HEK293T (cell line): ENCODE results near the gene ELMO2.

ENCODE experiments used
- CTCF ChIA-PET: fragments of 350-600 bp; formaldehyde crosslinking; extraction: SDS; loops from one replicate; lab custom pipeline; 2021; ENCODE audit warnings: antibody characterized with exemption, inconsistent platforms; lab: Yijun Ruan, JAX
- POLR2A ChIA-PET: fragments of 350-600 bp; formaldehyde crosslinking; extraction: SDS; loops from one replicate; lab custom pipeline; 2020; ENCODE audit warnings: antibody characterized with exemption, inconsistent platforms; lab: Yijun Ruan, JAX
- DNase-seq: peaks from one replicate; pipeline ENCODE4 v3.0.0; 2012; ENCODE audit warnings: mixed read lengths; ENCODE audit errors: extremely low spot score
- ARNT ChIP-seq: fragments of 450-650 bp; IDR thresholded peaks from 2 replicates; pipeline ENCODE4 v1.6.1; 2017; ENCODE audit warnings: mild to moderate bottlenecking
- BHLHE40 ChIP-seq: fragments of 450-650 bp; IDR thresholded peaks from 2 replicates; pipeline ENCODE4 v1.6.1; 2016; ENCODE audit warnings: mild to moderate bottlenecking, moderate library complexity, borderline replicate concordance
- CTBP1 ChIP-seq: fragments of 450-650 bp; IDR thresholded peaks from 2 replicates; pipeline ENCODE4 v1.6.1; 2016; ENCODE audit warnings: borderline replicate concordance
- ELF4 ChIP-seq: fragments of 450-650 bp; IDR thresholded peaks from 2 replicates; pipeline ENCODE4 v1.6.1; 2017; ENCODE audit warnings: antibody characterized with exemption
- FOXA1 ChIP-seq: fragments of 450-650 bp; IDR thresholded peaks from 2 replicates; pipeline ENCODE4 v1.6.1; 2016; ENCODE audit warnings: mild to moderate bottlenecking
- FOXK2 ChIP-seq: fragments of 450-650 bp; IDR thresholded peaks from 2 replicates; pipeline ENCODE4 v1.6.1; 2016; ENCODE audit warnings: mild to moderate bottlenecking
- FOXM1 ChIP-seq: fragments of 450-650 bp; IDR thresholded peaks from 2 replicates; pipeline ENCODE4 v1.6.1; 2017; ENCODE audit warnings: mild to moderate bottlenecking, borderline replicate concordance
- HDGF ChIP-seq: fragments of 450-650 bp; IDR thresholded peaks from 2 replicates; pipeline ENCODE4 v1.6.1; 2017; ENCODE audit warnings: antibody characterized with exemption, borderline replicate concordance
- L3MBTL2 ChIP-seq: fragments of 450-650 bp; conservative IDR thresholded peaks from 2 replicates; pipeline ENCODE4 v1.6.1; 2016; ENCODE audit warnings: mild to moderate bottlenecking
- LEF1 ChIP-seq: fragments of 450-650 bp; IDR thresholded peaks from 2 replicates; pipeline ENCODE4 v1.6.1; 2017; ENCODE audit warnings: mild to moderate bottlenecking, borderline replicate concordance
- NFRKB ChIP-seq: fragments of 450-650 bp; IDR thresholded peaks from 2 replicates; pipeline ENCODE4 v1.6.1; 2016; ENCODE audit warnings: mild to moderate bottlenecking, moderate library complexity
- SP1 ChIP-seq: fragments of 450-650 bp; IDR thresholded peaks from 2 replicates; pipeline ENCODE4 v1.6.1; 2017
- SUZ12 ChIP-seq: fragments of 450-650 bp; IDR thresholded peaks from 2 replicates; pipeline ENCODE4 v1.6.1; 2016; ENCODE audit warnings: mild to moderate bottlenecking
- TARDBP ChIP-seq: fragments of 450-650 bp; IDR thresholded peaks from 2 replicates; pipeline ENCODE4 v1.6.1; 2016
- ZNF384 ChIP-seq: fragments of 450-650 bp; IDR thresholded peaks from 2 replicates; pipeline ENCODE4 v1.6.1; 2016
- TF ChIP-seq, protein P1 (sequence below): fragments of 450-650 bp; IDR thresholded peaks from 2 replicates; pipeline ENCODE4 v1.6.1; 2016

Gene ELMO2

GRCh38 chr20:46331611-46332361, 74.6 kb downstream of the ELMO2 start:
- DNase-seq: no peak
- CTCF ChIA-PET: no interaction called here
- POLR2A ChIA-PET: no interaction called here

GRCh38 chr20:46330831-46331371, 75.5 kb downstream of the ELMO2 start:
- POLR2A ChIA-PET: no interaction called here
- TF ChIP-seq ARNT (no peak), BHLHE40 (no peak), FOXA1 (no peak), L3MBTL2 (no peak), FOXK2 (no peak), TARDBP (no peak), NFRKB (no peak), FOXM1 (no peak), HDGF (no peak), SUZ12 (no peak), ELF4 (no peak), CTBP1 (no peak), SP1 (no peak), LEF1 (no peak), ZNF384 (no peak)
- TF ChIP-seq, protein P1, sequence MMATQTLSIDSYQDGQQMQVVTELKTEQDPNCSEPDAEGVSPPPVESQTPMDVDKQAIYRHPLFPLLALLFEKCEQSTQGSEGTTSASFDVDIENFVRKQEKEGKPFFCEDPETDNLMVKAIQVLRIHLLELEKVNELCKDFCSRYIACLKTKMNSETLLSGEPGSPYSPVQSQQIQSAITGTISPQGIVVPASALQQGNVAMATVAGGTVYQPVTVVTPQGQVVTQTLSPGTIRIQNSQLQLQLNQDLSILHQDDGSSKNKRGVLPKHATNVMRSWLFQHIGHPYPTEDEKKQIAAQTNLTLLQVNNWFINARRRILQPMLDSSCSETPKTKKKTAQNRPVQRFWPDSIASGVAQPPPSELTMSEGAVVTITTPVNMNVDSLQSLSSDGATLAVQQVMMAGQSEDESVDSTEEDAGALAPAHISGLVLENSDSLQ: no peak

More at GRCh38 chr20:46331611-46332361, 74.6 kb downstream of the ELMO2 start:
- no peak for TF ChIP-seq HDGF
- TF ChIP-seq FOXM1: no peak

DNA sequence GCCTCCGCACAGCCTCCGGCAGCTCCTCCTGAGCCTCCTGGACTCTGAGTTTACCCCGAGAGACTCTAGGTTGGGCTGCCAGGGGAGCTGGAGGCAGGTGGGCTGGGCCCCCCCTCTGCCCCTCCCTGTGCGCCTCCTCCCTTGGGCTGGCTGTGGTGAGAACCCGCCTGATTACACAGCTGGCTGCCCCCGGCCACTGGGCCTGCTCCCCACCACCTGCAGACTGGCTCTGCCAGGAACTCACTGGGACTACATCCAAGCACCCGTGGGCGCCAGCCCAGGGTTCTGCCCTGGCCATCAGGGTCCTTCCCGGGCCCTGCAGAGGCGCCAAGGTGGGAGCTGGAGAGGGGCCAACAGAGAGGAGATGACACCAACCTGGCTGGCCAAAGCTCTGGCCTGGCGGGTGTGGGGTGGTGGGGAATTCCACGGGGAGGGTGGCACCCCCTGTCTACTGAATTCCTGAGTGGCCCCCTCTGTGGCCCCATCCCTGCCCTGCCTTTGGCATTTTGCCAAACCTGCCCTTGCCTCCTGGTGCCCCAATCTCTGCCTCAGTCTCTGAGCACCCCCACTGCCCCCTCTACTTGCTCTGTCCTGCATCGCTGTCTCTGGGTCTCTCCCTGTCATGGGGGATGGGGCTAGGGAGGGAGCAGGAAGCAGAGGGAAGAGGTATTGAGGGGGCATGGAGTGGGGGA, 76.2 kb downstream of the ELMO2 start:
- TF ChIP-seq NFRKB: no peak
- CTCF ChIA-PET: no interaction called here
- POLR2A ChIA-PET: no interaction called here
- DNase-seq: no peak

More at GRCh38 chr20:46330831-46331371, 75.5 kb downstream of the ELMO2 start:
- CTCF ChIA-PET: no interaction called here
- no peak for DNase-seq

- POLR2A ChIA-PET: no interaction called here
- CTCF ChIA-PET: interaction anchor here (1.3 kb wide), 1 partner anchor 15 kb away, joined by 4 read pairs; no protein-coding TSS in a partner anchor
- TF ChIP-seq SP1 (no peak), ZNF384 (no peak)
- DNase-seq: no peak
These were observed 78.1 kb downstream of the ELMO2 start for GRCh38 chr20:46328200-46328882.

GRCh38 chr20:46327557-46327956, 78.9 kb downstream of the ELMO2 start:
- no peak for DNase-seq
- CTCF ChIA-PET: no interaction called here
- POLR2A ChIA-PET: interaction anchor here (1.1 kb wide), 1 partner anchor 36 kb away, joined by 3 read pairs; no protein-coding TSS in a partner anchor
- no peak for TF ChIP-seq HDGF
- no peak for TF ChIP-seq ZNF384
- no peak for TF ChIP-seq FOXK2
- TF ChIP-seq L3MBTL2: no peak
- no peak for TF ChIP-seq ARNT
- TF ChIP-seq TARDBP: no peak
- no peak for TF ChIP-seq FOXM1
- TF ChIP-seq SP1: no peak
- no peak for TF ChIP-seq SUZ12
- TF ChIP-seq, protein P1: no peak
- no peak for TF ChIP-seq ELF4
- no peak for TF ChIP-seq NFRKB
- TF ChIP-seq CTBP1: no peak

DNA sequence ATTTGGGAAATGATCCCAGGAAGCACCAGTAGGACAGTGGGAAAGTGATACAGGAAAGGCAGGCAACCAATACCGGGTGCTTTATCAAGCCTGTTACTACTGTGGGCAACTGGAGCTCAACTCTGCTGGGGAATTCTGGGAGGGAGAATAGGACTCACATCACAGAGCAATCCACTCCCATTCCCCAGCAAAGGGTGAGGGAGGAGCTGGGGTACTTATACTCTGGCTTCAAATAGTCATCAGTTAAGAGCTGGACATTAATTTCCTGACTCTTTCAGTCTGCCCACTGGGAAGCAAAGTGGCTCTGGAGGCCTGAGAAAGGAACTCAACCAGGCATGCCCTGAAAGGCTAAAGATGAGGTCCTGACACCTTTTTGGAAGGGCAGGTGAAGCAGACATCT, 80.6 kb downstream of the ELMO2 start:
- POLR2A ChIA-PET: no interaction called here
- CTCF ChIA-PET: interaction anchor here (1.5 kb wide), 1 partner anchor 14 kb away, joined by 4 read pairs; no protein-coding TSS in a partner anchor
- no peak for TF ChIP-seq TARDBP
- no peak for TF ChIP-seq FOXM1
- no peak for TF ChIP-seq CTBP1
- no peak for TF ChIP-seq BHLHE40
- TF ChIP-seq NFRKB: no peak
- no peak for TF ChIP-seq ZNF384
- no peak for TF ChIP-seq ELF4
- TF ChIP-seq SUZ12: no peak
- no peak for TF ChIP-seq ARNT
- no peak for TF ChIP-seq SP1
- TF ChIP-seq FOXA1: no peak
- no peak for TF ChIP-seq LEF1
- TF ChIP-seq L3MBTL2: no peak
- TF ChIP-seq FOXK2: no peak
- no peak for TF ChIP-seq HDGF
- TF ChIP-seq, protein P1: no peak
- DNase-seq: no peak
